ENCODE measurements around the gene SMIM41. TPM values are rescaled to one million over a fixed set of nuclear protein-coding genes. Genes with fewer than 3 reads are reported as not detected.

SMIM41 gene
- not detected in 2 replicates for polyA plus RNA-seq (2014; cell fraction: cytosol; rRNA removed)
- polyA plus RNA-seq (2014; cell fraction: nucleus; rRNA removed) = not detected in 2 replicates

- no peak for DNase-seq (ENCODE audit: low spot score)
Measured at GRCh38 chr12:52079576-52080402, at the start of gene SMIM41. Gene SMIM41 (plus strand): TSS chr12:52079704. CDS start chr12:52079780, 76 bp downstream.

GRCh38 chr12:52032446-52032803 lies 47.1 kb upstream of the SMIM41 start:
- no peak for DNase-seq (ENCODE audit: low spot score)

DNA sequence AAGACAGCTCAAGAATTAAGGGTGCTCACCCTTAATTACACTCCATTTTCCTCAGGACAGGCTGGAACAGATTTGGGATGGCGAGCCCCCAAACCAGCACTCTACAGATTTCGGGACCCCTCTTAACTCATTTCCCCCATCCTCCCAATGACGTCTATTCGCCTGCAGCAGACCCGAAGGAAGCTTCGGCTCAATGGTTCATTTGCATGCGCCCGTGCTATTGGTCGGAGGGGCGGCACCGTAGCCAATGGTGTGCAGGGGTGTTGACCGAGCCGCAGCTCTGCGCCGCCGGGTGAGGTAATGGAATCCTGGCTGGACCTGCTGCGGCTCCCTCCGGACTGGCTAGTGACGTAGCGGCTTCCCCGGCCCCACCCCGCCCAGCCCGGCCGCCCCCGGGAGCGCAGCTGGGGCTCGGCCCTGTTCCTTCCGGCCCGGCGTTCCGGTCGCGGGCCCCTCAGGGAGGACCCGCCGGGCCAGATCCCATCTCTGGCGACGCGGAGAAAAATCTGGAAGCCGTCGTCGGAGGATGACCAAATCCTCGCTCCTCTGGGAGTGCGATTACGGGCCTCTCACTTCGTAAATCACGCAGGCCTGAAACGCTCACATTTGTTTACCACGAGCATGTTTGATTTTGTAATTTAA lies 46.6 kb upstream of the SMIM41 start:
- DNase-seq (ENCODE audit: low spot score) = peak; percentile 95

- no peak for DNase-seq (ENCODE audit: low spot score)
Measured at GRCh38 chr12:52033446-52034140, 45.9 kb upstream of the SMIM41 start.

DNA sequence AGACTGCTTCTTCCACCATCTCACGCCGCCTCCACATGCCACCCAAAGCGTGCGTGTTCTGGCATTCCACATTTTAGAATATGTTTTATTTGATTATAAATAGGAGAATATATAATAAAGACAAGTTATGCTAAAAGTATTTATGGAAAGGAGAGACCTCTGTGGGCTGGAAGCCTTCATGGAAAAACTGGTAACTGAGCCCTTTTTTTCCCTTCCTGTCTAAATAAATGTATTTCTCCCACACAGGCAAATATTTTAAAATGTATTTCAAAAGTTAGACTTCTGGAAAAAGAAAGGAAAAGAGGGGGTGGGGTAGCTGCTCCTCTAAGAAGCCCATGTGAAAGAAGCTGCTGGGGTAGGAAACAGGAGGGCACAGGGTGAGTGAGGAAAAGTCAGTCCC lies 44.3 kb upstream of the SMIM41 start:
- DNase-seq (ENCODE audit: low spot score) = no peak

- DNase-seq (ENCODE audit: low spot score) = no peak
Measured at GRCh38 chr12:52035926-52036325, 43.6 kb upstream of the SMIM41 start.

DNA sequence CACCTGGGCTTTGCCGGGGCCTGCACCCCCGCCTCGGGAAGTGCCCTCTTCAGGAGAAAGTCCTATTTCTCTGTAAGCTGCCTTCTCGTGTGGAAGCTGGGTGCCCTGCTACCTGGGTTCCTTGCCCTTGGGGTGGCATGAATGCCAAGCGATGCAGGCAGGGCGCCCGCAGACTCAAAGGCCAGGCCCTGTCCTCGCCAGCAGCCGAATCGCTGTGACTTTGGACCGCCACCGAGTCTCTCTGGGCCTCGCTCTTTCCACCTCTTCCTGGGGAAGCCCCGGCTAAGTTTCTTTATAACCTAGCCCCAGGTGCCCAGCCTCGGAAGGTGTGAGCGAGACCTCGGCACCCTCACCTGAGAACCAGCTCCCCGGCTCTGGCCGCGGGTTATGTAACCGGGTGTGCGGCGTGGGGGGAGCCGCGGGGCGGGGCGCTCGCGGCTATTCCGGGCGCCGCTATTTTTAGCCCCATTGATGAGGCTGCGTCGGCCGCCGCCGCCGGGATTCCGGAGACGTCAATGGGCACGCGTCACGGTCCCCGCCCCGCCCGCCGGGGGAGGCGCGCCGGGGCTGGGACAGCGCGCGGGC lies 42.8 kb upstream of the SMIM41 start:
- no peak for DNase-seq (ENCODE audit: low spot score)

DNA sequence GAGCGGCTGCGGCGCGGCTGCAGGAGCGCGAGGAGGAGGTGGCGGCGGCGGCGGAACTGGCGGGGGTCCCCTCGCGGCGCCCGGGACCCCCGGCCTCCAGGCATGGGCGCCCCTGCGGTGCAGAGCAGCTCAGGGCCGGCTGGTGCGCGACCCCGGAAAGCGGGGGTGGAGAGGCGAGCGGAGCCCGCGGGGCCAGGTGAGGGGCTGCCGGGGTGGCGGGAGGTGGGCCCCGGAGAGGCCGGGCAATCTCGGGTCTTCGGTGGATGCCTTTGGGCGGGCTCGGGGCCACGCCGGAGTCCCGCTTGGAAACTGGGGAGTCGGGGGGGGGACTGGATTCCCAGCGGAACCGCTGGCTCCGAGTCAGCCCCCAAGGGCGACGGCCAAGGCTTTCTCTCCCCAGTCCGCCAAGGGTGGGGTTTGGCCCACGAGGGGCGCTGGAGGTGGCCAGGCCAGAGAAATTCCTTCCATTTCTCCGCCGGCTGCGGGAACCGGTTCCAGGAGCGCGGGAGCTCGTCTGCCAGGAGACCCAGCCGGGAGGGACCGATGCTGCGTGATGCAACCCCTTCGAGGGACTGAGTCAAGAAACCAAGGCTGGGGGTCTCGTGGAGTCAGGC lies 42.1 kb upstream of the SMIM41 start:
- peak; percentile 38 for DNase-seq (ENCODE audit: low spot score)

GRCh38 chr12:52038447-52038846 lies 41.1 kb upstream of the SMIM41 start:
- no peak for DNase-seq (ENCODE audit: low spot score)

DNA sequence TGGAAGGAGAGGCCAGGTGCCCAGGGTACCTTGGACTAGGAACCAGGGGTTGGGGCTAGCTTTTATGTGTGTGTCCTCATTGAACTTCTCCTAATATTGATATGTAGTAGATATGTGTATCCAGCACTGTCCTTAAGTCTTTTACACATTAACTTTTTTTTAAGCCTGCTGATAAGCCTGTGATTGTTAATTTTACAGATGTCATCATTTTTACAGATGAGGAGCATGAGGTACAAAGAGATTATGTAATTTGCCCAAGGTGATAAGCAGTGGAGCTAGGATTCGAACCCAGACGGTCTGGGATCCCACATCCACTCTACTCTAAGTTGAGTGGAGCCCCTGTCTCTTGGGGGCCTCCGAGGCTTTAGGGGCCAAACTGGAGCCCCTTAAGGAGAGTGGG lies 38.5 kb upstream of the SMIM41 start:
- no peak for DNase-seq (ENCODE audit: low spot score)

DNA sequence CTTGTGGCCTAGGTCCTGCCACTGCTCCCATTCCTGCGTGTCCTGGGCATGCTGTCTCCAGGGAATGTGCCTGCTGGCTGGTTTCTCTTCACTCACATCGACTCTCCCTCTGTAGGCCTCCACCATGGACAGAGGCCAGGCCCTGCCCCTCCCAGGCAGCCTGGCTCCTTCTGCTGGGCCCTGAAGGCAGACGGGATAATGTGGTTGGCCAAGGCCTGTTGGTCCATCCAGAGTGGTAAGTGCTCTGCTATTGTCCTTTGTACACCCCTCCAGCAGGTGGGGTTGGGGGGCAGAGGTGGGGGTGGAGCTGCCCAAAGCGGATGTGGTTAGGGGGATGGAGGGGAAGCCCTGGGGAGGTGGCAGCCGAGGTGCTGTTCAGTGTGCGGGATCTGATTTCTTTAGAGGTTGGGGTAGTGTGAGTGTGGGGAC lies 37.8 kb upstream of the SMIM41 start:
- no peak for DNase-seq (ENCODE audit: low spot score)

- no peak for DNase-seq (ENCODE audit: low spot score)
Measured at GRCh38 chr12:52042706-52043385, 36.7 kb upstream of the SMIM41 start.

DNA sequence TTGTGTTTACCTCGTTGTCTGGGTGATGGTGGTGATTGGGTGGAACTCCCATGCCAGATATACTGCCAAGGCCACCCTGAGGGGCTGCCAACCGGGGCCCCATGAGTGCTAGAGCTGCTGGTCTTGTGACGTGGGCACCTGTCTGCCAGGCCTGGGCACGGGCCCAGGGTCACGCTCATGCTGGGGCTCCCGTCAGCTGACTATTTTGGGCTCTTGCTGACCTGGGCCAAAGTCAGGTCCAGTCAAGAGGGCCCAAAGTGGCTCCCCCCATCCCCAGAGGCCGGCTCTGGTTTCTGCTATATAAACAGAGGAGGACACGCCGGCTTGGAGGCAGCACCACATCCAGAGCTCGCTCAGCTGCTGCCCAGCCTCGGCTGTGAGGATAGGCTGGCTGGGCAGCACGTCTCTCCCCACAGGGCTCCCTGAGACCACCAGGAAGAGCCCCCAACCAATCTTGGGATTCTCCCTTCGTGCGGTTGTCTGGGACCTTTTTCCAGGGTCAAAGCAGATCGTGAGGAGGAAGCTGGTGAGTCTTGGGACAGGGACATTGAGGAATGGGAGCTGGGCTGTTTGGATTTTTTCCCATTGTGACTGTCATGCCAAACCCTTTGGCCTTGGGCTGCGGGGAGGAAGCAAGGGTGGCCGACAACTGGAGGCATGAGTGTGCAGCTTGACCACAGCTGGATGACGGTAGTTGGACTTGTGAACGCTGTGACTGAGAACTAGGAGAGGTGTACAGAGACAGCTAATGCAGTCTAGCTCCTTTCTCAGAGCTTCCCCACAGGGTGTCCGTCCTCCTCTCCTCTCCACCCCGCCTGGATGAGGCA lies 35.9 kb upstream of the SMIM41 start:
- DNase-seq (ENCODE audit: low spot score) = no peak

- no peak for DNase-seq (ENCODE audit: low spot score)
Measured at GRCh38 chr12:52044292-52044983, 35.1 kb upstream of the SMIM41 start.

GRCh38 chr12:52045794-52046199 lies 33.7 kb upstream of the SMIM41 start:
- DNase-seq (ENCODE audit: low spot score) = no peak

- no peak for DNase-seq (ENCODE audit: low spot score)
Measured at GRCh38 chr12:52046859-52047258, 32.6 kb upstream of the SMIM41 start.

GRCh38 chr12:52049286-52049685 lies 30.2 kb upstream of the SMIM41 start:
- DNase-seq (ENCODE audit: low spot score) = no peak

DNA sequence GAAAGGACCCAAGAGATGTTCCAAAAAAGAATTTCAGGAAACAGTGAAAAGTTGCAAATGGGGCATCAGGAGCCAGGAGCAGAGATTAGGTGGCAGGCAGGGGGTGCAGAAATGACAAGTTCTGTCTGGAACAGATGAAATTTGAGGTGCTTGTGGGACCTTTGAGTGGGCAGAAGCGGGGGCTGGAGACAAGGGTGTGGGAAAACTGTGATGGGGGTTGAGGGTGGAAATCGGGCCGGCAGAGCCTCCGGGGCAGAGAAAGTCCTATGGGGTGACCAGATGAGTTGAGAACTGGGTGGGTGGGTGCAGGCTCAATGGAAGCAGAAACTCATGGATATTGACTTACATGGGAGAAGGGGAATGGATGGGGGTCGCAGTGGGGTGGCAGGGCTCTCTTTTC lies 29.8 kb upstream of the SMIM41 start:
- DNase-seq (ENCODE audit: low spot score) = no peak

DNA sequence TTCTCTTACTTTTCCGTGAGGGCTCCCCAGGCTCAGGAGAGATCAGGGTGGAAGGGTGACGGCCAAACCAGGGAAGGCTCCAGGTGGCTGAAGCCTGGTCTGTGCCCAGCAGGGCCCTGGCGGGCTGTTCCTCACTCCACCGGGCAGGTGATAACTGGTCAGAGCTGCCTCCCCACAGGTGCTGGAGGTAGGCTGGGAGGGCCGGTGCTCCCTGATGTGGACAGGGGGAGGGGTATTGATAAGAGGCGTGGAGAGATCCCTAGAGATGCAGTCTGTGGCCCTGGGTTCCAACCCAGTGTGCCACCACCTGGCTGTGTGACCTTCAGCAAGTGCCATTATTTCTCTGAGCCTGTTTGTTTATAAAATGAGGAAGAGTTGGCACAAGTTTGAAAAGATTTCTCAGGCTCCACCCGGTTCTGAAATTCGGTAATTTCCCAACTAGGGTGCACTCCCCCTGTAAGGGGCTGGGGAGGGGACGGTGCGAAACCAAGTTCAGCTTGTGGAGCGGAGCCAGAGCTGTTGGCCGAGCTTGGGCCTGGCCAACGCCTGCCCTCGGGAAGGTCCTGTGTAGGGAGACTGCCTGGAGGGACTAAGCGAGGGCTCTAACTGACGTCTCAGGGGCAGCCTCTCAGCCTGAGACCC lies 29.3 kb upstream of the SMIM41 start:
- no peak for DNase-seq (ENCODE audit: low spot score)
